GM19023 (cell line): Measurements from ENCODE around the gene STRA6.

ENCODE experiments used
- ATAC-seq: cut with Tn5 transposase; IDR thresholded peaks from one replicate; pipeline ENCODE4 v1.9.1; 2021; ENCODE audit warnings: mild to moderate bottlenecking, moderate library complexity; ENCODE audit not compliant: unreplicated experiment

Gene STRA6

DNA sequence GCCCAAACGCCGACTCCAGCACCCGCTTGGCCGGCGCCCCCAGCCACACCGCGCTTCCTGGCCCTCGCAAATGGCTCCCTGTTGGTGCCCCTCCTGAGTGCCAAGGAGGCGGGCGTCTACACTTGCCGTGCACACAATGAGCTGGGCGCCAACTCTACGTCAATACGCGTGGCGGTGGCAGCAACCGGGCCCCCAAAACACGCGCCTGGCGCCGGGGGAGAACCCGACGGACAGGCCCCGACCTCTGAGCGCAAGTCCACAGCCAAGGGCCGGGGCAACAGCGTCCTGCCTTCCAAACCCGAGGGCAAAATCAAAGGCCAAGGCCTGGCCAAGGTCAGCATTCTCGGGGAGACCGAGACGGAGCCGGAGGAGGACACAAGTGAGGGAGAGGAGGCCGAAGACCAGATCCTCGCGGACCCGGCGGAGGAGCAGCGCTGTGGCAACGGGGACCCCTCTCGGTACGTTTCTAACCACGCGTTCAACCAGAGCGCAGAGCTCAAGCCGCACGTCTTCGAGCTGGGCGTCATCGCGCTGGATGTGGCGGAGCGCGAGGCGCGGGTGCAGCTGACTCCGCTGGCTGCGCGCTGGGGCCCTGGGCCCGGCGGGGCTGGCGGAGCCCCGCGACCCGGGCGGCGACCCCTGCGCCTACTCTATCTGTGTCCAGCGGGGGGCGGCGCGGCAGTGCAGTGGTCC lies 68.7 kb downstream of the STRA6 start:
- ATAC-seq: no peak

DNA sequence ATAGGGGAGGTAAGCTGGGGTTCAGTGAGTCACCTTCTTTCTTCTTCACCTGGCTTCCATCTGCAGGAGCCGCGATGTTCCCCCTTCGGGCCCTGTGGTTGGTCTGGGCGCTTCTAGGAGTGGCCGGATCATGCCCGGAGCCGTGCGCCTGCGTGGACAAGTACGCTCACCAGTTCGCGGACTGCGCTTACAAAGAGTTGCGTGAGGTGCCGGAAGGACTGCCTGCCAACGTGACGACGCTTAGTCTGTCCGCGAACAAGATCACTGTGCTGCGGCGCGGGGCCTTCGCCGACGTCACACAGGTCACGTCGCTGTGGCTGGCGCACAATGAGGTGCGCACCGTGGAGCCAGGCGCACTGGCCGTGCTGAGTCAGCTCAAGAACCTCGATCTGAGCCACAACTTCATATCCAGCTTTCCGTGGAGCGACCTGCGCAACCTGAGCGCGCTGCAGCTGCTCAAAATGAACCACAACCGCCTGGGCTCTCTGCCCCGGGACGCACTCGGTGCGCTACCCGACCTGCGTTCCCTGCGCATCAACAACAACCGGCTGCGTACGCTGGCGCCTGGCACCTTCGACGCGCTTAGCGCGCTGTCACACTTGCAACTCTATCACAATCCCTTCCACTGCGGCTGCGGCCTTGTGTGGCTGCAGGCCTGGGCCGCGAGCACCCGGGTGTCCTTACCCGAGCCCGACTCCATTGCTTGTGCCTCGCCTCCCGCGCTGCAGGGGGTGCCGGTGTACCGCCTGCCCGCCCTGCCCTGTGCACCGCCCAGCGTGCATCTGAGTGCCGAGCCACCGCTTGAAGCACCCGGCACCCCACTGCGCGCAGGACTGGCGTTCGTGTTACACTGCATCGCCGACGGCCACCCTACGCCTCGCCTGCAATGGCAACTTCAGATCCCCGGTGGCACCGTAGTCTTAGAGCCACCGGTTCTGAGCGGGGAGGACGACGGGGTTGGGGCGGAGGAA lies 69.6 kb downstream of the STRA6 start:
- no peak for ATAC-seq

- no peak for ATAC-seq
These were observed 70.8 kb downstream of the STRA6 start for GRCh38 chr15:74131628-74132413.

GRCh38 chr15:74130849-74131627 lies 71.5 kb downstream of the STRA6 start:
- no peak for ATAC-seq

DNA sequence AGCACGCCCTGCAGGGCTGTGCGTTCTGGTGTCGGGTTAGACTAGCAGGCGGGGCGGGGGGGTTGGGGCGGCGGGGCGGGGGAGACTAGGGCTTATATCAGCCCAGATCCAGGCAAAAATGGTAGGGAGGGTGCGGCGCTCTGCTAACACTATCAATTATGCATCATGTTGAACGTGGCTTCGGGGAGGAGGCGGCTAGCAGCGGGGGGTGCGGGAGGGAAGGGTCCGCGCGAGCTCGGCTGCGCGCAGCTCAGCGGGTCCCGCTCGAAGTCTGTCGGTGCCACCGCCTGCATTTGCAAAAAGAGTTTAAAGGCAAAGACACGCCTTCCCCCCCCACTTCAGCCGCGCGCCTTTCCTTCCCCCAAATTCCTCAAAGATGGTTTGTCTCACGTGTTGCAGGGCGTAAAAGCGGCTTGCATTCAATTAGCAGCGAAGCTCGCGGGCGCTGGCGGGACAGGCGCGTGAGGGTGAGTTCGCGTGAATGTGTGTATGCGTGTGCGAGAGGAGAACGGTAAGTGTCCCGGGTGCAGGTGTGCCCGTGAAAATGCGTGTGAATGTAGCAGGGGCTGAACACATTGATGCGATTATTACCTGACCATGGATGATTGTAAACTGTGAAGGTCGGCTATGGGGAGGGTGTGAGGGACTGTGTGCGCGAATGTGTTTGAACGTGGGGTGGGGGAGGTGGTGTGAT lies 72.3 kb downstream of the STRA6 start, which contains the start of gene ISLR2:
Gene ISLR2 (plus strand): TSS at position 432 of the 694 bp plus-strand sequence. CDS start 2,169 bp downstream, outside the sequence.
- ATAC-seq: no peak

DNA sequence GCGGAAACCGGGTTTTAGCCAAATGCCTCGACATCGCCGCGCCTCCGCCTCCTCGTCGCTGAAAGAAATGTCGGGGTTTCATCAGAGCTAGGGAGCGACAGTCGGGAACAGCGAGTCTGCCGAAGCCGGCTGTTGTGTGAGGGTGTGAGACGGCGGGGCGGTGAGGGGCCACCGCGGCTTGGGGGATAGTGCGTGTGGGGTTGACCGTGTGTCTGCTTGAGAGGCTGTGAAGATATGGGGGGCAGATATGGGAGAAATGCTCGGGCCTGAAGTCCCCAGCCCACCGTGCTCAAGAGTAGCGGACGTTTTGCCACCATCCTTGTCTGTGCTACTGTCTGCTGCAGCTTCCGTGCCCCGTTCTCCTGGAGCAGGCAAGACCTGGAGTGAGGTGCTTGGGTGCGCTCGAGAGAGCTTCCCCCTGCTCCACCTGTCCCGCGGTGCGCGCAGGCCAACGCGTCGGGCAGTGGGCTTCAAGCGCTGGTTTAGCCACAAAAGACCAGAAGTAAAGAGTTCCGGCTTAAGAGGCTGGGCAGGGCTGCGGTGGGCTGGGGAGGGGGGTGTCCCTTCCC lies 72.9 kb downstream of the STRA6 start:
- no peak for ATAC-seq
